ENCODE results near the gene CAMKMT. TPM values are rescaled to one million over a fixed set of nuclear protein-coding genes. Genes with fewer than 3 reads are reported as not detected.

The CAMKMT gene
- total RNA-seq, 3 donors from 2014 or later: 6.4 to 11.8 (median 10.5) TPM

DNA sequence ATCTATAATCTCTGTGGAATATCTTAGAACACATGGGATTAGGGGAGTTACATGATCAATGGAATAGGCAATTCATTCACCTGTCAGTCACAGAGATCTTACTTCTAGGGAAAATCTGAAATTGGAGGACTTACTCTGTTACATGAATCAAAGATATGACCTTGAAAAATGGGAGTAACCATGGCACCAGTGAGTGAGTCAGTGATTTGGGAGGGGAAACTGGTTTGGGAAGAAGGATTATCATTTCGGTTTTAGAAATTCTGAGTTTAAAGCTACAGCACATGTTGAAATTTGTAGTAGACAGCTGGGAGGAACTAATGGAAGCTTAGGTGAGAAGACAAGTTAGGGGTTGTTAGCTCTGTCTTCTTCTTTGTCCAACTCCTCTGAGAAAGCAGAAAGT lies 153.7 kb downstream of the CAMKMT start:
- intact Hi-C loops (cut with DNase I; ENCODE audit: low total_unique reads): no loop called here
- H3K9me3 ChIP-seq: no peaks in the 10 kb centered on the region
- no peak overlapping the region for H3K27ac ChIP-seq
- TF ChIP-seq POLR2AphosphoS5 (IDR thresholded peaks at IDR 0.05): no peak
- no peak for TF ChIP-seq POLR2A (IDR thresholded peaks at IDR 0.05)
- H3K4me3 ChIP-seq: no peak overlapping the region
- H3K4me1 ChIP-seq: no peaks in the 10 kb centered on the region
- no peaks in the 10 kb centered on the region for H3K27me3 ChIP-seq
- DNase-seq (ENCODE audit: low spot score in 2 of 2): no peak
- no peaks in the 10 kb centered on the region for H3K36me3 ChIP-seq

DNA sequence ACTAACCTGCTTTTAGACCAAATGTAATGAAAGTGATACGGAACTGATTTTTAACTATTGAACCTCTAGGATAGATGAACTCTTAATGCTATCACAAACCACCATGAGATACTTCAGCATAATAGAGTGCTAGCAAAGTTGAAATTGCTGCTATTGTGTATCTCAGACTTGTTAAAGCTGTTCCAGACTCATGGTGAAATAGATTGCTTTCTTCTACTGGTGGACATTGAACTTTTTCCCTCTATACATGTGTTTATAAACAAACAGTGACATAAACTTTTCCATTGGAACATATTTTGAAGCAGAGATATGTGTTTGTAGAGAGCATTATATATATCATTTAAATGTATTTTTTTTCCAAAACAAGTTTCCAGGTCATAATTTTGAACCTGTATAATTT lies 157.3 kb downstream of the CAMKMT start:
- Histone ChIP-seq H3K36me3 (no peaks in the 10 kb centered on the region), H3K9me3 (peaks cover 20 to 21% of the 10 kb centered on the region in 2 donors), H3K27ac (no peak overlapping the region), H3K4me1 (no peaks in the 10 kb centered on the region), H3K27me3 (no peaks in the 10 kb centered on the region), H3K4me3 (no peak overlapping the region)
- intact Hi-C loops (cut with DNase I; ENCODE audit: low total_unique reads): no loop called here
- no peak for TF ChIP-seq POLR2A (IDR thresholded peaks at IDR 0.05)
- no peak for TF ChIP-seq POLR2AphosphoS5 (IDR thresholded peaks at IDR 0.05)
- TF ChIP-seq, protein P1, sequence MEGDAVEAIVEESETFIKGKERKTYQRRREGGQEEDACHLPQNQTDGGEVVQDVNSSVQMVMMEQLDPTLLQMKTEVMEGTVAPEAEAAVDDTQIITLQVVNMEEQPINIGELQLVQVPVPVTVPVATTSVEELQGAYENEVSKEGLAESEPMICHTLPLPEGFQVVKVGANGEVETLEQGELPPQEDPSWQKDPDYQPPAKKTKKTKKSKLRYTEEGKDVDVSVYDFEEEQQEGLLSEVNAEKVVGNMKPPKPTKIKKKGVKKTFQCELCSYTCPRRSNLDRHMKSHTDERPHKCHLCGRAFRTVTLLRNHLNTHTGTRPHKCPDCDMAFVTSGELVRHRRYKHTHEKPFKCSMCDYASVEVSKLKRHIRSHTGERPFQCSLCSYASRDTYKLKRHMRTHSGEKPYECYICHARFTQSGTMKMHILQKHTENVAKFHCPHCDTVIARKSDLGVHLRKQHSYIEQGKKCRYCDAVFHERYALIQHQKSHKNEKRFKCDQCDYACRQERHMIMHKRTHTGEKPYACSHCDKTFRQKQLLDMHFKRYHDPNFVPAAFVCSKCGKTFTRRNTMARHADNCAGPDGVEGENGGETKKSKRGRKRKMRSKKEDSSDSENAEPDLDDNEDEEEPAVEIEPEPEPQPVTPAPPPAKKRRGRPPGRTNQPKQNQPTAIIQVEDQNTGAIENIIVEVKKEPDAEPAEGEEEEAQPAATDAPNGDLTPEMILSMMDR (IDR thresholded peaks at IDR 0.05): no peak
- no peak for DNase-seq (ENCODE audit: low spot score in 2 of 2)

GRCh38 chr2:44522846-44523245 lies 161.1 kb downstream of the CAMKMT start:
- Histone ChIP-seq H3K36me3 (no peaks in the 10 kb centered on the region), H3K27me3 (no peaks in the 10 kb centered on the region), H3K4me1 (no peaks in the 10 kb centered on the region), H3K27ac (no peak overlapping the region), H3K4me3 (no peak overlapping the region), H3K9me3 (peaks cover 20 to 21% of the 10 kb centered on the region in 2 donors)
- no peak for DNase-seq (ENCODE audit: low spot score in 2 of 2)
- intact Hi-C loops (cut with DNase I; ENCODE audit: low total_unique reads): no loop called here
- TF ChIP-seq, protein P1 (IDR thresholded peaks at IDR 0.05): no peak
- no peak for TF ChIP-seq POLR2AphosphoS5 (IDR thresholded peaks at IDR 0.05)
- no peak for TF ChIP-seq POLR2A (IDR thresholded peaks at IDR 0.05)

DNA sequence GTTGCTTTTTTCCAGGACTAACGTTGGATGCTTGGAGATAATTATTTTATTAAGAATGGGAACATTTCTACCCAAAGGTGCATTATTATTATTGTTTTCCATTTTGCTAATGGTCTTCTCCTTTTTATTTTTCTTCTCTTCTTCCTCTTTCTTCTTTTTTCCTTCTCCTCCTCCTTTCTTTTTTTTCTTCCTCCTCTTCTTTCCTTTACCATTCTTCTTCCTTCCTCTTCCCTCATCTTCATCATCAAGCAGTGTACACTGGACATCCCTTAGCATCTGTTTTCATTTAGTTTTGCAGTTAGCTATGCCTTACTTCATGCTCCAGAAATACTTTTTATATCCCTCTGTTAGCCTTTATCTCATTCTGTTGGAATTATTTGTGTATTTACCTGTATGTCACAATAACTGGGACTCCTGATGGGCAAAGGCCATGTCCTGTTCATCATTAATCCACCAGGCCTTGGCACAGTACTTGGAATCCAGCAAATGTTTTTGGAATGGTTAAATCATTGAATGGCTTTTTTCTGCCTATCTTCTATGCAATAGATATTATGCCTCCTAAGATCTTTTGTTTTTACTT lies 162.7 kb downstream of the CAMKMT start:
- H3K4me1 ChIP-seq: no peaks in the 10 kb centered on the region
- no peak overlapping the region for H3K27ac ChIP-seq
- H3K36me3 ChIP-seq: no peaks in the 10 kb centered on the region
- intact Hi-C loops (cut with DNase I; ENCODE audit: low total_unique reads): no loop called here
- DNase-seq (ENCODE audit: low spot score in 2 of 2): no peak
- peaks cover 20 to 21% of the 10 kb centered on the region in 2 donors for H3K9me3 ChIP-seq
- no peaks in the 10 kb centered on the region for H3K27me3 ChIP-seq
- TF ChIP-seq POLR2AphosphoS5 (IDR thresholded peaks at IDR 0.05): no peak
- TF ChIP-seq, protein P1 (IDR thresholded peaks at IDR 0.05): no peak
- no peak for TF ChIP-seq POLR2A (IDR thresholded peaks at IDR 0.05)
- H3K4me3 ChIP-seq: no peak overlapping the region

DNA sequence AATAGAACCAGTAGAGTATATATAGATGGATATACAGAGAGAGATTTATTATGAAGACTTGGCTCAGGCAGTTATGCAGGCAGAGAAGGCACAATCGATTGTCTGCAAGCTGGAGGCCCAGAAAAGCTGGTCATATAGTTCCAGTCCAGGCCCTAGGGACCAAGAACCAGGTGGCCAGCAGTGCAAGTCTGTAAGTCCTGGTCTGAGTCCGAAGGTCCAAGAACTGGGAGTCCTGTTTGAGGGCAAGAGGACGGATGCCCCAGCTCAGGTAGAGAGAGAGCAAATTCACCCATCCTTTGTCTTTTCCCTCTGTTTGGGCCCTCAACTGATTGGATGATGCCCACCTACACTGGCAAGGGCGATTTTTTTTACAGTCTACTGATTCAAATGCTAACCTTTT lies 164.6 kb downstream of the CAMKMT start:
- Histone ChIP-seq H3K9me3 (peaks cover 16 to 17% of the 10 kb centered on the region in 2 donors), H3K4me3 (no peak overlapping the region), H3K27ac (no peak overlapping the region), H3K27me3 (no peaks in the 10 kb centered on the region), H3K4me1 (no peaks in the 10 kb centered on the region), H3K36me3 (no peaks in the 10 kb centered on the region)
- DNase-seq (ENCODE audit: low spot score in 2 of 2): no peak
- no peak for TF ChIP-seq POLR2AphosphoS5 (IDR thresholded peaks at IDR 0.05)
- intact Hi-C loops (cut with DNase I; ENCODE audit: low total_unique reads): no loop called here

DNA sequence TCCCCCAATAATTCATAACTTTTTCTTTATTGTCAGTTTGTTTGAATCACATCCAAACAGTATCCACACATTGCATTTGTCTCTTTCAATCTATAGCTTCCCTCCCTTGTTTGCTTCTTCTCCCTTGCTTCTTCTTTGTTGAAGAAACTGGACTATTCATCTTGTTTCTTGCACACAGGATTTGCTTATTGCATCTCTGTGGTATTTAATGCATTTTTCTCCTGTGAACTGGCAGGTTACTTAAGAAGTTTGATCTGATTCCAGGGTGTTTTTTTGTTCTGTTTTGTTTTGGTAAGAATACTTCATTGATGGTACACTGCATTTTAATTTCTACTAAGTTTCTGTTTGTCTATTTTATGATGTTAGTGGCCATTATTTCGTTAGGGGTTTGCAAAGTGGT lies 166.8 kb downstream of the CAMKMT start:
- Histone ChIP-seq H3K4me3 (no peak overlapping the region), H3K4me1 (no peaks in the 10 kb centered on the region), H3K27me3 (no peaks in the 10 kb centered on the region), H3K36me3 (no peaks in the 10 kb centered on the region), H3K9me3 (no peaks in the 10 kb centered on the region), H3K27ac (no peak overlapping the region)
- intact Hi-C loops (cut with DNase I; ENCODE audit: low total_unique reads): no loop called here
- TF ChIP-seq, protein P1 (IDR thresholded peaks at IDR 0.05): no peak
- no peak for TF ChIP-seq POLR2AphosphoS5 (IDR thresholded peaks at IDR 0.05)
- TF ChIP-seq POLR2A (IDR thresholded peaks at IDR 0.05): no peak
- no peak for DNase-seq (ENCODE audit: low spot score in 2 of 2)
